Thoracic aorta (tissue), 2 donors: ENCODE data around the gene SOX21. TPM values are rescaled to one million over a fixed set of nuclear protein-coding genes. Genes with fewer than 3 reads are reported as not detected.

Source experiments
- ATAC-seq: fragments of 150-250 bp; one replicate; pipeline ENCODE4 v1.8.0; 2017; ENCODE audit warnings: low read depth; ENCODE audit not compliant: insufficient number of reproducible peaks, low FRiP score
- DNase-seq: peaks from one replicate; pipeline ENCODE4 v3.0.0-alpha.2; 2020; ENCODE audit warnings: low spot score
- H3K27ac ChIP-seq, 2 donors: fragments of 200-600 bp; sonication (generic); 1 replicate in 1 of 2; 2 replicates in 1 of 2; pipeline ENCODE4 v1.5.1; 2016; ENCODE audit warnings: mild to moderate bottlenecking in 2 of 2, moderate library complexity in 2 of 2
- H3K27me3 ChIP-seq: fragments of 200-600 bp; sonication (generic); replicated peaks from 2 replicates; pipeline ENCODE4 v1.6.0; 2016; ENCODE audit warnings: mild to moderate bottlenecking; ENCODE audit not compliant: insufficient read depth
- H3K36me3 ChIP-seq: fragments of 200-600 bp; sonication (generic); one replicate; pipeline ENCODE4 v1.5.1; 2016
- H3K4me1 ChIP-seq, 2 donors: fragments of 200-600 bp; sonication (generic); 1 replicate in 1 of 2; 2 replicates in 1 of 2; pipeline versions ENCODE4 v1.5.1 to v1.6.0; 2016; ENCODE audit warnings: low read depth in 2 of 2, mild to moderate bottlenecking in 1 of 2; ENCODE audit not compliant: control insufficient read depth in 1 of 2
- H3K4me3 ChIP-seq: fragments of 200-600 bp; sonication (generic); 2 replicates; pipeline ENCODE4 v1.5.1; 2016; ENCODE audit warnings: mild to moderate bottlenecking
- H3K9me3 ChIP-seq: fragments of 200-600 bp; sonication (generic); 2 replicates; pipeline ENCODE4 v1.5.1; 2016
- CTCF ChIP-seq: fragments of 200-600 bp; sonication (generic); IDR thresholded peaks from one replicate; pipeline ENCODE4 v1.5.1; 2019; ENCODE audit warnings: antibody characterized with exemption
- total RNA-seq, 2 donors: library from RNA; depleted of rRNA; stranded (reverse); fragments of >200 nt; gene quantifications; one replicate each; pipeline versions ENCODE4 v1.1.0 to v1.2.3, GENCODE V29; 2016

The SOX21 gene
- total RNA-seq, 2 donors from 2014 or later = 0.28 TPM; not detected in 1

- ATAC-seq (no peak), DNase-seq (no peak)
- no peak for TF ChIP-seq CTCF
- no peaks in the 10 kb centered on the region for H3K9me3 ChIP-seq
- H3K27me3 ChIP-seq = no peaks in the 10 kb centered on the region
- no peaks in the 10 kb centered on the region for H3K4me1 ChIP-seq
- no peaks in the 10 kb centered on the region for H3K36me3 ChIP-seq
- H3K4me3 ChIP-seq = no peak overlapping the region
- H3K27ac ChIP-seq = no peak overlapping the region
Measured at GRCh38 chr13:94696171-94696570, 16.2 kb downstream of the SOX21 start.

GRCh38 chr13:94692030-94692429, 20.3 kb downstream of the SOX21 start:
- Histone ChIP-seq H3K4me3 (no peak overlapping the region), H3K27ac (no peak overlapping the region), H3K27me3 (no peaks in the 10 kb centered on the region), H3K4me1 (no peaks in the 10 kb centered on the region), H3K9me3 (no peaks in the 10 kb centered on the region), H3K36me3 (no peaks in the 10 kb centered on the region)
- TF ChIP-seq CTCF = no peak
- DNase-seq (no peak), ATAC-seq (no peak)

- no peaks in the 10 kb centered on the region for H3K36me3 ChIP-seq
- no peak for DNase-seq
Measured at GRCh38 chr13:94683409-94683808, 28.9 kb downstream of the SOX21 start.

GRCh38 chr13:94682229-94682628, 30.1 kb downstream of the SOX21 start:
- H3K27me3 ChIP-seq = no peaks in the 10 kb centered on the region
- H3K9me3 ChIP-seq = no peaks in the 10 kb centered on the region
- DNase-seq = no peak
- no peak overlapping the region for H3K27ac ChIP-seq
- TF ChIP-seq CTCF = no peak
- no peaks in the 10 kb centered on the region for H3K36me3 ChIP-seq
- no peak for ATAC-seq
- H3K4me1 ChIP-seq = no peaks in the 10 kb centered on the region
- no peak overlapping the region for H3K4me3 ChIP-seq

More at GRCh38 chr13:94683409-94683808, 28.9 kb downstream of the SOX21 start:
- H3K4me1 ChIP-seq = no peaks in the 10 kb centered on the region
- H3K9me3 ChIP-seq = no peaks in the 10 kb centered on the region
- H3K4me3 ChIP-seq = no peak overlapping the region
- ATAC-seq = no peak
- H3K27ac ChIP-seq = no peak overlapping the region
- no peaks in the 10 kb centered on the region for H3K27me3 ChIP-seq
- TF ChIP-seq CTCF = no peak

- Histone ChIP-seq H3K4me3 (no peak overlapping the region), H3K9me3 (no peaks in the 10 kb centered on the region), H3K27ac (no peak overlapping the region), H3K4me1 (no peaks in the 10 kb centered on the region), H3K27me3 (no peaks in the 10 kb centered on the region), H3K36me3 (no peaks in the 10 kb centered on the region)
- no peak for TF ChIP-seq CTCF
- DNase-seq = no peak
- no peak for ATAC-seq
Measured at GRCh38 chr13:94679614-94680013, 32.7 kb downstream of the SOX21 start.
